ENCODE measurements around the gene MTERF1. TPM values are rescaled to one million over a fixed set of nuclear protein-coding genes. Genes with fewer than 3 reads are reported as not detected.
A peak's percentile ranks its signal among the peaks of the same experiment; 100 is the strongest.

The MTERF1 gene
- total RNA-seq (ENCODE audit: unreplicated experiment) = 17.0 TPM
- long read RNA-seq, partial matches to known transcripts = 1 of 5 reads
- long read RNA-seq, other reads (novel, unspliced or antisense) = 2 of 5 reads

GRCh38 chr7:91880413-91881241 is at the start of gene MTERF1:
TSS of gene MTERF1 (minus strand) at chr7:91880702. CDS start at chr7:91880083, 619 bp downstream.
- Mint-ChIP-seq H3K27me3 (ENCODE audit: unreplicated experiment) (peaks cover 2% of the 10 kb centered on the region), H3K4me3 (ENCODE audit: unreplicated experiment) (peak within 1 kb of the TSS; percentile 97), H3K36me3 (ENCODE audit: unreplicated experiment) (peaks cover 3% of the 10 kb centered on the region), H3K4me1 (ENCODE audit: low read depth, unreplicated experiment) (peaks cover 8% of the 10 kb centered on the region), H3K27ac (ENCODE audit: unreplicated experiment) (peak within 1 kb of the TSS; percentile 89), H3K9me3 (ENCODE audit: unreplicated experiment) (peaks cover 8% of the 10 kb centered on the region)
- peak; percentile 95 for TF ChIP-seq CTCF (IDR thresholded peaks at IDR 0.05; ENCODE audit: partially characterized antibody, unreplicated experiment)
- DNase-seq = peak; percentile 95

- H3K4me3 Mint-ChIP-seq (ENCODE audit: unreplicated experiment) = no peak overlapping the region
- no peak overlapping the region for H3K27ac Mint-ChIP-seq (ENCODE audit: unreplicated experiment)
- H3K4me1 Mint-ChIP-seq (ENCODE audit: low read depth, unreplicated experiment) = no peaks in the 10 kb centered on the region
- no peaks in the 10 kb centered on the region for H3K27me3 Mint-ChIP-seq (ENCODE audit: unreplicated experiment)
- H3K36me3 Mint-ChIP-seq (ENCODE audit: unreplicated experiment) = no peaks in the 10 kb centered on the region
- TF ChIP-seq CTCF (IDR thresholded peaks at IDR 0.05; ENCODE audit: partially characterized antibody, unreplicated experiment) = no peak
- H3K9me3 Mint-ChIP-seq (ENCODE audit: unreplicated experiment) = no peaks in the 10 kb centered on the region
- no peak for DNase-seq
Observed at GRCh38 chr7:91929463-91929862, 49.0 kb upstream of the MTERF1 start.

GRCh38 chr7:91927912-91928311 is 47.4 kb upstream of the MTERF1 start:
- Mint-ChIP-seq H3K27me3 (ENCODE audit: unreplicated experiment) (no peaks in the 10 kb centered on the region), H3K36me3 (ENCODE audit: unreplicated experiment) (no peaks in the 10 kb centered on the region), H3K27ac (ENCODE audit: unreplicated experiment) (no peak overlapping the region), H3K4me3 (ENCODE audit: unreplicated experiment) (no peak overlapping the region), H3K9me3 (ENCODE audit: unreplicated experiment) (no peaks in the 10 kb centered on the region), H3K4me1 (ENCODE audit: low read depth, unreplicated experiment) (no peaks in the 10 kb centered on the region)
- DNase-seq = no peak
- TF ChIP-seq CTCF (IDR thresholded peaks at IDR 0.05; ENCODE audit: partially characterized antibody, unreplicated experiment) = no peak

GRCh38 chr7:91922857-91923256 is 42.4 kb upstream of the MTERF1 start:
- H3K27me3 Mint-ChIP-seq (ENCODE audit: unreplicated experiment) = no peaks in the 10 kb centered on the region
- H3K4me1 Mint-ChIP-seq (ENCODE audit: low read depth, unreplicated experiment) = no peaks in the 10 kb centered on the region
- H3K27ac Mint-ChIP-seq (ENCODE audit: unreplicated experiment) = no peak overlapping the region
- peaks cover 1% of the 10 kb centered on the region for H3K9me3 Mint-ChIP-seq (ENCODE audit: unreplicated experiment)
- TF ChIP-seq CTCF (IDR thresholded peaks at IDR 0.05; ENCODE audit: partially characterized antibody, unreplicated experiment) = no peak
- no peak overlapping the region for H3K4me3 Mint-ChIP-seq (ENCODE audit: unreplicated experiment)
- no peak for DNase-seq
- H3K36me3 Mint-ChIP-seq (ENCODE audit: unreplicated experiment) = no peaks in the 10 kb centered on the region

GRCh38 chr7:91918356-91918755 is 37.9 kb upstream of the MTERF1 start:
- Mint-ChIP-seq H3K9me3 (ENCODE audit: unreplicated experiment) (peaks cover 1% of the 10 kb centered on the region), H3K36me3 (ENCODE audit: unreplicated experiment) (no peaks in the 10 kb centered on the region)
- DNase-seq = no peak

More at GRCh38 chr7:91918356-91918755, 37.9 kb upstream of the MTERF1 start:
- no peaks in the 10 kb centered on the region for H3K27me3 Mint-ChIP-seq (ENCODE audit: unreplicated experiment)
- H3K27ac Mint-ChIP-seq (ENCODE audit: unreplicated experiment) = no peak overlapping the region
- no peaks in the 10 kb centered on the region for H3K4me1 Mint-ChIP-seq (ENCODE audit: low read depth, unreplicated experiment)
- H3K4me3 Mint-ChIP-seq (ENCODE audit: unreplicated experiment) = no peak overlapping the region
- no peak for TF ChIP-seq CTCF (IDR thresholded peaks at IDR 0.05; ENCODE audit: partially characterized antibody, unreplicated experiment)

All from glutamatergic neuron (in vitro differentiated cells).